Progenitor cell of endocrine pancreas (in vitro differentiated cells): ENCODE measurements around the gene FMN1. TPM values are rescaled to one million over a fixed set of nuclear protein-coding genes. Genes with fewer than 3 reads are reported as not detected.
A peak's percentile ranks its signal among the peaks of the same experiment; 100 is the strongest.

Experiments
- DNase-seq: peaks from one replicate; pipeline ENCODE4 v3.0.0; 2021; ENCODE audit warnings: low spot score; ENCODE audit not compliant: unreplicated experiment
- H3K27ac Mint-ChIP-seq: 2 replicates; pipeline ENCODE4 v1.8.0; 2021; ENCODE audit warnings: mild to moderate bottlenecking, moderate library complexity, mixed read lengths
- H3K27me3 Mint-ChIP-seq: 2 replicates; pipeline ENCODE4 v1.8.0; 2021; ENCODE audit warnings: mixed read lengths
- H3K36me3 Mint-ChIP-seq: 2 replicates; pipeline ENCODE4 v1.8.0; 2022; ENCODE audit warnings: mixed read lengths; ENCODE audit not compliant: insufficient read depth
- H3K4me1 Mint-ChIP-seq: 2 replicates; pipeline ENCODE4 v1.8.0; 2021; ENCODE audit warnings: low read depth, mixed read lengths
- H3K4me3 Mint-ChIP-seq: 2 replicates; pipeline ENCODE4 v1.8.0; 2021; ENCODE audit warnings: low read depth, mild to moderate bottlenecking, moderate library complexity, mixed read lengths
- H3K9me3 Mint-ChIP-seq: 2 replicates; pipeline ENCODE4 v1.8.0; 2021; ENCODE audit warnings: low read depth, mixed read lengths
- long read RNA-seq: library from polyadenylated mRNA; unstranded; transcript quantifications from one replicate; pipeline ENCODE4 v2.0.0, GENCODE V29; 2020
- total RNA-seq: library from RNA; stranded (reverse); gene quantifications from 2 replicates; pipeline ENCODE4 v1.2.1, GENCODE V29; 2021
- TF ChIP-seq, protein P1 (sequence below): fragments of 200-600 bp; sonication (generic); IDR thresholded peaks from one replicate; pipeline ENCODE4 v1.5.0; 2021; ENCODE audit warnings: antibody characterized with exemption, mild to moderate bottlenecking; ENCODE audit not compliant: unreplicated experiment

FMN1 gene, protein sequence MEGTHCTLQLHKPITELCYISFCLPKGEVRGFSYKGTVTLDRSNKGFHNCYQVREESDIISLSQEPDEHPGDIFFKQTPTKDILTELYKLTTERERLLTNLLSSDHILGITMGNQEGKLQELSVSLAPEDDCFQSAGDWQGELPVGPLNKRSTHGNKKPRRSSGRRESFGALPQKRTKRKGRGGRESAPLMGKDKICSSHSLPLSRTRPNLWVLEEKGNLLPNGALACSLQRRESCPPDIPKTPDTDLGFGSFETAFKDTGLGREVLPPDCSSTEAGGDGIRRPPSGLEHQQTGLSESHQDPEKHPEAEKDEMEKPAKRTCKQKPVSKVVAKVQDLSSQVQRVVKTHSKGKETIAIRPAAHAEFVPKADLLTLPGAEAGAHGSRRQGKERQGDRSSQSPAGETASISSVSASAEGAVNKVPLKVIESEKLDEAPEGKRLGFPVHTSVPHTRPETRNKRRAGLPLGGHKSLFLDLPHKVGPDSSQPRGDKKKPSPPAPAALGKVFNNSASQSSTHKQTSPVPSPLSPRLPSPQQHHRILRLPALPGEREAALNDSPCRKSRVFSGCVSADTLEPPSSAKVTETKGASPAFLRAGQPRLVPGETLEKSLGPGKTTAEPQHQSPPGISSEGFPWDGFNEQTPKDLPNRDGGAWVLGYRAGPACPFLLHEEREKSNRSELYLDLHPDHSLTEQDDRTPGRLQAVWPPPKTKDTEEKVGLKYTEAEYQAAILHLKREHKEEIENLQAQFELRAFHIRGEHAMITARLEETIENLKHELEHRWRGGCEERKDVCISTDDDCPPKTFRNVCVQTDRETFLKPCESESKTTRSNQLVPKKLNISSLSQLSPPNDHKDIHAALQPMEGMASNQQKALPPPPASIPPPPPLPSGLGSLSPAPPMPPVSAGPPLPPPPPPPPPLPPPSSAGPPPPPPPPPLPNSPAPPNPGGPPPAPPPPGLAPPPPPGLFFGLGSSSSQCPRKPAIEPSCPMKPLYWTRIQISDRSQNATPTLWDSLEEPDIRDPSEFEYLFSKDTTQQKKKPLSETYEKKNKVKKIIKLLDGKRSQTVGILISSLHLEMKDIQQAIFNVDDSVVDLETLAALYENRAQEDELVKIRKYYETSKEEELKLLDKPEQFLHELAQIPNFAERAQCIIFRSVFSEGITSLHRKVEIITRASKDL (N-terminal part only)
- total RNA-seq, result 0.41 and 1.2 TPM in 2 replicates
- long read RNA-seq, full-length matches to known transcripts, result 1 of 2 reads
- long read RNA-seq, partial matches to known transcripts, result 0 of 2 reads
- long read RNA-seq, other reads (novel, unspliced or antisense), result 1 of 2 reads

- peak; percentile 90 for DNase-seq
- Mint-ChIP-seq H3K36me3 (no peaks in the 10 kb centered on the region), H3K4me1 (peaks cover 10% of the 10 kb centered on the region), H3K9me3 (no peaks in the 10 kb centered on the region), H3K27ac (no peak within 1 kb of the TSS), H3K4me3 (peak within 1 kb of the TSS; percentile 76), H3K27me3 (peaks cover 29% of the 10 kb centered on the region)
- TF ChIP-seq, protein P1, sequence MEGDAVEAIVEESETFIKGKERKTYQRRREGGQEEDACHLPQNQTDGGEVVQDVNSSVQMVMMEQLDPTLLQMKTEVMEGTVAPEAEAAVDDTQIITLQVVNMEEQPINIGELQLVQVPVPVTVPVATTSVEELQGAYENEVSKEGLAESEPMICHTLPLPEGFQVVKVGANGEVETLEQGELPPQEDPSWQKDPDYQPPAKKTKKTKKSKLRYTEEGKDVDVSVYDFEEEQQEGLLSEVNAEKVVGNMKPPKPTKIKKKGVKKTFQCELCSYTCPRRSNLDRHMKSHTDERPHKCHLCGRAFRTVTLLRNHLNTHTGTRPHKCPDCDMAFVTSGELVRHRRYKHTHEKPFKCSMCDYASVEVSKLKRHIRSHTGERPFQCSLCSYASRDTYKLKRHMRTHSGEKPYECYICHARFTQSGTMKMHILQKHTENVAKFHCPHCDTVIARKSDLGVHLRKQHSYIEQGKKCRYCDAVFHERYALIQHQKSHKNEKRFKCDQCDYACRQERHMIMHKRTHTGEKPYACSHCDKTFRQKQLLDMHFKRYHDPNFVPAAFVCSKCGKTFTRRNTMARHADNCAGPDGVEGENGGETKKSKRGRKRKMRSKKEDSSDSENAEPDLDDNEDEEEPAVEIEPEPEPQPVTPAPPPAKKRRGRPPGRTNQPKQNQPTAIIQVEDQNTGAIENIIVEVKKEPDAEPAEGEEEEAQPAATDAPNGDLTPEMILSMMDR, result no peak
These were observed at the start of gene FMN1 for GRCh38 chr15:33194704-33195670. TSS of gene FMN1 (minus strand) at chr15:33194714. CDS start at chr15:33154914, 39,800 bp downstream.

GRCh38 chr15:33243869-33244268, 49.4 kb upstream of the FMN1 start:
- Mint-ChIP-seq H3K27ac (no peak overlapping the region), H3K36me3 (no peaks in the 10 kb centered on the region), H3K27me3 (peaks cover 15% of the 10 kb centered on the region), H3K4me1 (peaks cover 5% of the 10 kb centered on the region), H3K4me3 (no peak overlapping the region), H3K9me3 (no peaks in the 10 kb centered on the region)
- TF ChIP-seq, protein P1, result no peak
- DNase-seq, result no peak

DNA sequence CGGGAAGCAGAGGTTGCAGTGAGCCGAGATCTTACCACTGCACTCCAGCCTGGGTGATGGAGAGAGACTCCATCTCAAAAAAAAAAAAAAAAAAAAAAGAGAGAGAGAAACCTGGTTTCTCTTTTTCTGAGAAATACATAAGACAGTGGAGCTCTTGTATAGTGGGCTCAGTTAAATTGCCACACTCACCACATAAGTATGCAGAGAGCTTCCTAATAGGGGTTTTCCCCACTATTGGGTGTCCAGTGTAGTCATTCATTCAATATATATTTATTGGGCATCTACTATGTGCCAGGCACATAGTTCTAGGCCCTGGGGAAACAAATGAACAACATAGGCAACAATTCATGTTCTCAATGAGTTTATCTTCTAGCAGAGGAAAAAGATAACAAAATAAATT, 48.9 kb upstream of the FMN1 start:
- no peak for DNase-seq
- Mint-ChIP-seq H3K4me1 (peaks cover 5% of the 10 kb centered on the region), H3K36me3 (no peaks in the 10 kb centered on the region), H3K27me3 (peaks cover 15% of the 10 kb centered on the region), H3K9me3 (no peaks in the 10 kb centered on the region), H3K27ac (no peak overlapping the region), H3K4me3 (no peak overlapping the region)
- TF ChIP-seq, protein P1, result no peak

- no peak overlapping the region for H3K27ac Mint-ChIP-seq
- no peaks in the 10 kb centered on the region for H3K9me3 Mint-ChIP-seq
- TF ChIP-seq, protein P1, result peak; percentile 46
- no peaks in the 10 kb centered on the region for H3K36me3 Mint-ChIP-seq
- H3K4me3 Mint-ChIP-seq, result no peak overlapping the region
- peaks cover 5% of the 10 kb centered on the region for H3K4me1 Mint-ChIP-seq
- no peak for DNase-seq
- peaks cover 12% of the 10 kb centered on the region for H3K27me3 Mint-ChIP-seq
These were observed 48.2 kb upstream of the FMN1 start for GRCh38 chr15:33242669-33243191.
